Mesothelial cell of epicardium (in vitro differentiated cells): ENCODE results near the gene PGBD5. TPM values are rescaled to one million over a fixed set of nuclear protein-coding genes. Genes with fewer than 3 reads are reported as not detected.
A peak's percentile ranks its signal among the peaks of the same experiment; 100 is the strongest.
"Not testable (repeated sequence)": the region's sequence is repeated elsewhere in the genome, so short reads cannot be mapped to it uniquely, and the experiment has no call there.

Experiments
- DNase-seq, 2 experiments: peaks; one replicate each; pipeline ENCODE4 v3.0.0; 2021; ENCODE audit warnings: low spot score in 2 of 2; ENCODE audit not compliant: unreplicated experiment in 2 of 2
- H3K27ac Mint-ChIP-seq: 2 replicates; pipeline ENCODE4 v1.8.0; 2021; ENCODE audit warnings: mixed read lengths
- H3K27me3 Mint-ChIP-seq: 2 replicates; pipeline ENCODE4 v1.8.0; 2021; ENCODE audit warnings: low read depth, mixed read lengths
- H3K36me3 Mint-ChIP-seq: 2 replicates; pipeline ENCODE4 v1.8.0; 2021; ENCODE audit warnings: mixed read lengths
- H3K4me1 Mint-ChIP-seq: 2 replicates; pipeline ENCODE4 v1.8.0; 2021; ENCODE audit warnings: mixed read lengths
- H3K4me3 Mint-ChIP-seq: 2 replicates; pipeline ENCODE4 v1.8.0; 2021; ENCODE audit warnings: mild to moderate bottlenecking, moderate library complexity, mixed read lengths
- H3K9me3 Mint-ChIP-seq: 2 replicates; pipeline ENCODE4 v1.8.0; 2021; ENCODE audit warnings: mixed read lengths
- total RNA-seq: library from RNA; stranded (reverse); gene quantifications from 3 replicates; pipeline ENCODE4 v1.2.1, GENCODE V29; 2021
- TF ChIP-seq, protein P1 (sequence below): fragments of 200-600 bp; sonication (generic); IDR thresholded peaks from one replicate; pipeline ENCODE4 v1.5.0; 2021; ENCODE audit warnings: antibody characterized with exemption; ENCODE audit not compliant: unreplicated experiment

Gene PGBD5
- total RNA-seq, 1 donor from 2014 or later, result 0.94 TPM

DNA sequence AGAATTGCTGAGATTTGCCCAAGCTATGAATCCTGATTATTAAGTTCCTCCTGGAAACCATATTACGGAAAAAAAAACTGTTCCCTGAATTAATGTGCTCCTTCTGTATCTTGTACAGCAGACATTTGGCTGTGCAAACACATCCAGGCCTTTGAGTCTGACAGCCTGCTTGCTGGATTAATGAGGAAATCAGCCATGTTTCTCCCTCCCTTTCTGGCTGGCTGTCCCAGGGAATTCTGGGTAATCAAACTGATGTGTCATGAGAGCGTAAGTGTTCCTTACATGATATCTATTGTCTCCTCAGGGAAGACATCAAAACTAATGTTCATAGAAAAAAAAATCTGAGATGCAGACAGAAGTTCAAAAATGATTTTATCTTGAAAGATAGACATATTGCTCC, 18.8 kb downstream of the PGBD5 start:
- Mint-ChIP-seq H3K4me3 (no peak overlapping the region), H3K27me3 (peaks cover 25% of the 10 kb centered on the region), H3K36me3 (no peaks in the 10 kb centered on the region), H3K9me3 (no peaks in the 10 kb centered on the region), H3K27ac (peak overlapping the region; percentile 43), H3K4me1 (peaks cover 5% of the 10 kb centered on the region)
- TF ChIP-seq, protein P1, sequence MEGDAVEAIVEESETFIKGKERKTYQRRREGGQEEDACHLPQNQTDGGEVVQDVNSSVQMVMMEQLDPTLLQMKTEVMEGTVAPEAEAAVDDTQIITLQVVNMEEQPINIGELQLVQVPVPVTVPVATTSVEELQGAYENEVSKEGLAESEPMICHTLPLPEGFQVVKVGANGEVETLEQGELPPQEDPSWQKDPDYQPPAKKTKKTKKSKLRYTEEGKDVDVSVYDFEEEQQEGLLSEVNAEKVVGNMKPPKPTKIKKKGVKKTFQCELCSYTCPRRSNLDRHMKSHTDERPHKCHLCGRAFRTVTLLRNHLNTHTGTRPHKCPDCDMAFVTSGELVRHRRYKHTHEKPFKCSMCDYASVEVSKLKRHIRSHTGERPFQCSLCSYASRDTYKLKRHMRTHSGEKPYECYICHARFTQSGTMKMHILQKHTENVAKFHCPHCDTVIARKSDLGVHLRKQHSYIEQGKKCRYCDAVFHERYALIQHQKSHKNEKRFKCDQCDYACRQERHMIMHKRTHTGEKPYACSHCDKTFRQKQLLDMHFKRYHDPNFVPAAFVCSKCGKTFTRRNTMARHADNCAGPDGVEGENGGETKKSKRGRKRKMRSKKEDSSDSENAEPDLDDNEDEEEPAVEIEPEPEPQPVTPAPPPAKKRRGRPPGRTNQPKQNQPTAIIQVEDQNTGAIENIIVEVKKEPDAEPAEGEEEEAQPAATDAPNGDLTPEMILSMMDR, result no peak
- DNase-seq, result no peak

DNA sequence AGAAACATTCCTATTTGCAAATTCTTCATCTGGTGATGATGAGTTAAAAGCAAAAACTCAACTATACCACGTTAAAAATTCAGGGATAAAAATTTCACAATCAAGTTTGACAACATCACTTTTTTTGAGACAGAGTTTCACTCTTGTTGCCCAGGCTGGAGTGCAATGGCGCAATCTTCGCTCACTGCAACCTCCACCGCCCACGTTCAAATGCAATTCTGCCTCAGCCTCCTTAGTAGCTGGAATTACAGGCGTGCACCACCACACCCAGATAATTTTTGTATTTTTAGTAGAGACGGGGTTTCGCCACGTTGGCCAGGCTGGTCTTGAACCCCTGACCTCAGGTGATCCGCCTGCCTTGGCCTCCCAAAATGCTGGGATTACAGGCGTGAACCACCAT, 19.4 kb downstream of the PGBD5 start:
- not testable (repeated sequence) for H3K9me3 Mint-ChIP-seq, H3K4me3 Mint-ChIP-seq, DNase-seq, H3K27ac Mint-ChIP-seq, H3K36me3 Mint-ChIP-seq, H3K4me1 Mint-ChIP-seq
- peaks cover 23% of the 10 kb centered on the region for H3K27me3 Mint-ChIP-seq

DNA sequence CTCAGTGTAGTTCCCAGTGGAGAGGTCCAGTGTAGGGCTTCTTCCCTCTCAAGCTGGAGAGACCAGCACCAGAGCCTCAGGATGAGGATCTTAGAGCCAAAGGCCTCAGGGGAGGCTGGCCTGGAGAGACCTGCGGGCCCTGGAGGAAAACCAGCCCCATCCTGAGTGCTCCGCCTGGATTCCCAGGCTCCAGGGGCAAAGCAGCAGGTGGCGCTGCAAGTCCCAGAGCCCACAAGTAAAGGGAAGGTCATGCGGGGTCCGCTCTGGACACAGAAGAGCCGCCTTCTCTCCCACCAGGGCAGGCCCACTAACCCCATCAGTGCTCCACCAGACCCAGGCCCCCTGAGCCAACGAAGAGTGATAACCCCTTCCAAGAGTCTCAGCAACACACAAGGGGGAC, 22.7 kb downstream of the PGBD5 start:
- Mint-ChIP-seq H3K27me3 (peaks cover under 1% of the 10 kb centered on the region), H3K4me1 (peaks cover 11% of the 10 kb centered on the region), H3K9me3 (no peaks in the 10 kb centered on the region), H3K4me3 (no peak overlapping the region), H3K27ac (no peak overlapping the region), H3K36me3 (no peaks in the 10 kb centered on the region)
- TF ChIP-seq, protein P1, result no peak
- no peak for DNase-seq

DNA sequence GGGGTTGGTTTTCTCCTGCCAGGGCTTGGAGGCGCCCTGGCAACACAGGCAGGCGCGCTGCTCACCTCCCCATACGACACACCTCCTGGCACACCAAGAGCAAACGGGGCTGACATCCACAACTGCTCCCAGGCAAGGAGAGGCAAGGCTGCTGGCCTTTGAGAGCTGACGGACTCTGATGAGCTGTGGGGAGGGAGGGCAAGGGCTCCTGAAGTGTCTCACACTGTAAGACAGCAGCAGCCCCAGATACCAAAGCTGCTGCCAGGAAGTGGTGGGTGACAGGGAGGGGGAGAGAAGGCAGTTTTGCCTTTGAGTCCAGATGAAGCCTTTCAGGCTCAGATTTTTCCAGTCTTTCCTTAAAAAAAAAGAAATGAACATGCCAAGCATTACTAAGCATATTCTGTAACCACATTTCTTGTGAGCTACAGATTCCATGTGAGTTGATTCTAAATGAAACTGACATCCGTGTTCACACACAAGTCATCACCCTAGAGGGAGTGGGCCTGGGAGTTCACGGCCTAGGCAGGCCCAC, 24.3 kb downstream of the PGBD5 start:
- TF ChIP-seq, protein P1, result no peak
- DNase-seq, result no peak
- no peaks in the 10 kb centered on the region for H3K27me3 Mint-ChIP-seq
- H3K4me1 Mint-ChIP-seq, result peaks cover 6% of the 10 kb centered on the region
- H3K4me3 Mint-ChIP-seq, result no peak overlapping the region
- no peaks in the 10 kb centered on the region for H3K36me3 Mint-ChIP-seq
- no peaks in the 10 kb centered on the region for H3K9me3 Mint-ChIP-seq
- peak overlapping the region; percentile 53 for H3K27ac Mint-ChIP-seq

DNA sequence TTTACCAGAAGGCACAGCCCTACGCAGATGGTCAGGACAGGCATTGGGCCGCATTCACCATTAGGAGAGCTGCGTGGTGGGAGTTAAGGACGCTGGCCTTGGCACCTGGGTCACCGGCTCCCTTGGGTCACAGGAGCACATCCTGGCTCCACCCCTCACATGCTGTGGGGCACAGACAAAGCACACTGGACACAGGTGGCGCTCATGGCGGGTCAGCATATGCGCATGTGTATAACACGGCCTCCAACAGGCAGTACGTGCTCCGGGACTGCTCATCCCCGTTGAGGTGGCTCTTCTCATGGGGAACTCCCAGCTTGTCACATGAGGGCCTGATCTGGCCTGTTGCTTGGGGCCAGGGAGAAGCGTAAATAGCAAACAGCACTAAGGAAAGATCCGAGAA, 25.0 kb downstream of the PGBD5 start:
- H3K9me3 Mint-ChIP-seq, result no peaks in the 10 kb centered on the region
- no peaks in the 10 kb centered on the region for H3K36me3 Mint-ChIP-seq
- peaks cover 6% of the 10 kb centered on the region for H3K4me1 Mint-ChIP-seq
- no peaks in the 10 kb centered on the region for H3K27me3 Mint-ChIP-seq
- H3K4me3 Mint-ChIP-seq, result no peak overlapping the region
- no peak for DNase-seq
- TF ChIP-seq, protein P1, result no peak
- no peak overlapping the region for H3K27ac Mint-ChIP-seq

DNA sequence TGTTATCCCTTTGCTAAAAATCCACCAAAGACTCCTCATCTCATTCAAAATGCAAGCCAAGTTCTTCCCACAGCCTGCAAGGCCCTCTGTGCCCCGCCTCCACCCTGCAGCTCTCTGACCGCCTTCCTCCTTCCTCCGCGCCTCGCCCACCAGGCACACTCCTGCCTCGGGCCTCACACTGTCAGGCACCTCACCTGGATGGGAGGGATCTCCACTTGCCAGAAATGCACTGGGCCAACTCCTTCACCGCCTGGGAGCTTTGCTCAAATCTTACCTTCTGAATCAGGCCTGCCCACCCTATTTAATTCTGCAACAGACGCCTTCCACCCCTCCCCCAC, 26.2 kb downstream of the PGBD5 start:
- H3K27me3 Mint-ChIP-seq, result no peaks in the 10 kb centered on the region
- no peak for DNase-seq
- no peaks in the 10 kb centered on the region for H3K9me3 Mint-ChIP-seq
- no peak overlapping the region for H3K27ac Mint-ChIP-seq
- peaks cover 6% of the 10 kb centered on the region for H3K4me1 Mint-ChIP-seq
- TF ChIP-seq, protein P1, result no peak
- H3K4me3 Mint-ChIP-seq, result no peak overlapping the region
- no peaks in the 10 kb centered on the region for H3K36me3 Mint-ChIP-seq
